ENCODE results near the gene TBXAS1.
"Not testable (repeated sequence)": the region's sequence is repeated elsewhere in the genome, so short reads cannot be mapped to it uniquely, and the experiment has no call there.

Gene TBXAS1

DNA sequence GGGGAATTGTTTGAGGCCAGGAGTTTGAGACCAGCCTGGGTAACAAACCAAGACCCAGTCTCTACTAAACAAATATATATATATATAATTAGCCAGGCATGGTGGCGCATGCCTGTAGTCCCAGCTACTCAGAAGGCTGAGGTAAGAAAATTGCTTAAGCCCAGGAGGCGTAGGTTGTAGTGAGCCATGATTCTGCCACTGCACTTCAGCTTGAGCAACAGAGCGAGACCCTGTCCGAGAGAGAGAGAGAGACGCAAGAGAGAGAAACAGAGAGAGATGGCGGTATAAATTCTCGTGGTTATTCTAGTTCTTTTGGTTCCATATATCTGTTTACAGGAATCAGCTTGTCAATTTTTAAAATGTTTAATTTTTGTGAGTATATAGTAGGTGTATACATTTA, 94.0 kb downstream of the TBXAS1 start:
- TF ChIP-seq, protein P1, sequence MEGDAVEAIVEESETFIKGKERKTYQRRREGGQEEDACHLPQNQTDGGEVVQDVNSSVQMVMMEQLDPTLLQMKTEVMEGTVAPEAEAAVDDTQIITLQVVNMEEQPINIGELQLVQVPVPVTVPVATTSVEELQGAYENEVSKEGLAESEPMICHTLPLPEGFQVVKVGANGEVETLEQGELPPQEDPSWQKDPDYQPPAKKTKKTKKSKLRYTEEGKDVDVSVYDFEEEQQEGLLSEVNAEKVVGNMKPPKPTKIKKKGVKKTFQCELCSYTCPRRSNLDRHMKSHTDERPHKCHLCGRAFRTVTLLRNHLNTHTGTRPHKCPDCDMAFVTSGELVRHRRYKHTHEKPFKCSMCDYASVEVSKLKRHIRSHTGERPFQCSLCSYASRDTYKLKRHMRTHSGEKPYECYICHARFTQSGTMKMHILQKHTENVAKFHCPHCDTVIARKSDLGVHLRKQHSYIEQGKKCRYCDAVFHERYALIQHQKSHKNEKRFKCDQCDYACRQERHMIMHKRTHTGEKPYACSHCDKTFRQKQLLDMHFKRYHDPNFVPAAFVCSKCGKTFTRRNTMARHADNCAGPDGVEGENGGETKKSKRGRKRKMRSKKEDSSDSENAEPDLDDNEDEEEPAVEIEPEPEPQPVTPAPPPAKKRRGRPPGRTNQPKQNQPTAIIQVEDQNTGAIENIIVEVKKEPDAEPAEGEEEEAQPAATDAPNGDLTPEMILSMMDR (IDR thresholded peaks at IDR 0.05; ENCODE audit: low read depth, low read length): no peak

DNA sequence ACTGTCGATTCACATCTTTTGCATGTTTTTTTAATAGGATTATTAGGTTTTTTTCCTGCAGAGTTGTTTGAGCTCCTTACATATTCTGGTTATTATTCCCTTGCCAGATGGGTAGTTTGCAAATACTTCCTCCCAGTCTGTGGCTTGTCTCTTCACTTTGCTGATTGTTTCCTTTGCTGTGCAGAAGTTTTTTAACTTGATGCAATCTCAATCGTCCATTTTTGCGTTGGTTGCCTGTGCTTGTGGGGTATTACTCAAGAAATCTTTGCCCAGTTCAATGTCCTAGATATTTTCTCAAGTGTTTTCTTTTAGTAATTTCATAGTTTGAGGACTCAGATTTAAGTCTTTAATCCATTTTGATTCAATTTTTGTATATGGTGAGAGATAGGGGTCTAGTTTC, 95.4 kb downstream of the TBXAS1 start:
- DNase-seq (ENCODE audit: extremely low read depth, low read depth): no peak
- TF ChIP-seq, protein P1 (IDR thresholded peaks at IDR 0.05; ENCODE audit: low read depth, low read length): no peak

More for the DNA sequence above, 94.0 kb downstream of the TBXAS1 start:
- no peak for DNase-seq (ENCODE audit: extremely low read depth, low read depth)

DNA sequence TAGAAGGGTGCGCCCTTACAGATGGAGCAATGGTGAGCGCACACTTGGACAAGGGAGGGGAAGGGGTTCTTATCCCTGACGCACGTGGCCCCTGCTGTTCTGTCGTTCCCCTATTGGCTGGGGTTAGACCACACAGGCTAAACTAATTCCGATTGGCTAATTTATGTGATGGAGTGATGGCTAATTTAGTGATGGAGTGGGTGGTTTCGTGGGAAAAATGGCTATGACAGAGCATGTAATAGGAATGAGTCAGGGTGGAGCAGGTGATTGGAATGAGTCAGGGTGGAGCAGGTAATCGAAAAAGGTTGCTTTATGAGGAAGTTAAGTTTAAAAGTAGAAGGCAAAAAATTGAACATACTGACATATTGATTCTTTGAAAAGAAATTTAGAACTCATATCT, 100.2 kb downstream of the TBXAS1 start:
- not testable (repeated sequence) for DNase-seq (ENCODE audit: extremely low read depth, low read depth)

DNA sequence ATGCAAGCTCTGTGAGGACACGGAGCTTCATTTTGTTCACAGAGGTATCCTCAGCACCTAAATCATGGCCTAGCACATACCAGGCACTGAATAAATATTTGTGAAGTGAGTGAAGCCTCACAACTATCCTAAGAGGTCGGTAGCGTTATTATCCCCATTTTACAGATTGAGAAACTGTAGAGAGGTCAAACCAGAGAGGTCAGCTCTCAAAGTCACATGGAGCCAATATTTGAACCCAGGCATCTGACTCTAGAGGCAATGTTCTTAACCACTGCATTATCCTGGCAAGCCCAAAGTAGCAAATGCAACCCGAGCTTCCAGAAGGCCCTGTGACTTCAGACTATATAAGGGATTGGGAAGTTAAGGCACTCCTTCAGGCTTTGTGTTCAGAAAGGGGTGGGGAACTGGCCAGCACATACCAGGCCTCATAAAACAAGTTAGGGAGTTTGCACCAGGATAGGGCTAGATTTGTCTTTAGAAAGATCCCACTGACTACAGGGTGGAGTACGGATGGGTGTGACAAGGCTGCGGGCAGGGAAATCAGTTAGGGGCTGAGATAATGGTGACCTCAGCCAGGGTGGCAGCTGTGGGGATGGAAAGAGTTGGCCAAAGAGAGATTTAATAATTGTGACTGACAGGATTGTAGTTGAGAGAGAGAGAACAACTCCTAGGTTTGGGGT, 101.4 kb downstream of the TBXAS1 start:
- TF ChIP-seq, protein P1 (IDR thresholded peaks at IDR 0.05; ENCODE audit: low read depth, low read length): no peak
- DNase-seq (ENCODE audit: extremely low read depth, low read depth): no peak

DNA sequence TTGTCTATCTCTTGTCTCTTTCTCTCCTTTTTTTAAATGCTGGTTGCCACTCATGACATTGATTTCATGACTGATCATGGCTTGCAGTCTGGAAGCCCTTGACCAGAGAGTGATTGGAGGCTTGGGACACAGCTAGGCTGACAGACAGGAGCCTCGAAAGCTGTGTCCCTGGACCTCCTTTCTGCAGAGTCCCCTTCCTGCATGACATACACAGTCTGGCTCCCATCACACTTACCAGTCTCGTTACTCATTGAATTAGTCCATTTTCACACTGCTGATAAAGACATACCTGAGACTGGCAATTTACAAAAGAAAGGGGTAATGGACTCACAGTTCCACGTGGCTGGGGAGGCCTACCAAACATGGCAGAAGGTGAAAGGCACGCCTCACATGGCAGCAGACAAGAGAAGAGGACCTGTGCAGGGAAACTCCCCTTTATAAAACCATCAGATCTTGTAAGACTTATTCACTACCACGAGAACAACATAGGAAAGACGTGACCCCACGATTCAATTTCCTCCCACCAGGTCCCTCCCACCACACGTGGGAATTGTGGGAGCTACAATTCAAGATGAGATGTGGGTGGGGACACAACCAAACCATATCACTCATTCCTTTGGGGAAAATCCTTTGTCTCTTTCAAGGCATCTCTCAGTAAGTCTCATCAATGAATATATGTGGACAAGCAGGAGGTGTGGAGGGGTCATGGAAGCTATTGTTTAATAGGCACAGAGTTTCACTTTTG, 102.3 kb downstream of the TBXAS1 start:
- TF ChIP-seq, protein P1 (IDR thresholded peaks at IDR 0.05; ENCODE audit: low read depth, low read length): no peak

DNA sequence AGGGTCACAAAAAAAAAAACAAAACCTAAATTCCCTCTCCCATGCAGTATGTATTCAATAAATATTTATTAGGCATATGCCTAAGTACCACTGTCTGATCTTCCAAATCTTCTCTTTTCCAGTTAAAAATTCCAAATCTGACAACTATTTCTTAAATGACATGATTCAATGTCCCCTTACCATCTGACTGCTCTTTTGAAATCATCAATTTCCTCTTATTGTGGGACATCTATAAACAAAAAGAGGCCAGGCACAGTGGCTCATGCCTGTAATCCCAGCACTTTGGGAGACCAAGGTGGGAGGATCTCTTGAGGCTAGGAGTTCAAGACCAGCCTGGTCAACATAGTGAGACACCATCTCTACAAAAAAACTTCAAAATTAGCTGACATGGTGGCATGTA, 103.5 kb downstream of the TBXAS1 start:
- TF ChIP-seq, protein P1 (IDR thresholded peaks at IDR 0.05; ENCODE audit: low read depth, low read length): no peak
- DNase-seq (ENCODE audit: extremely low read depth, low read depth): no peak

More for the DNA sequence above, 102.3 kb downstream of the TBXAS1 start:
- no peak for DNase-seq (ENCODE audit: extremely low read depth, low read depth)

DNA sequence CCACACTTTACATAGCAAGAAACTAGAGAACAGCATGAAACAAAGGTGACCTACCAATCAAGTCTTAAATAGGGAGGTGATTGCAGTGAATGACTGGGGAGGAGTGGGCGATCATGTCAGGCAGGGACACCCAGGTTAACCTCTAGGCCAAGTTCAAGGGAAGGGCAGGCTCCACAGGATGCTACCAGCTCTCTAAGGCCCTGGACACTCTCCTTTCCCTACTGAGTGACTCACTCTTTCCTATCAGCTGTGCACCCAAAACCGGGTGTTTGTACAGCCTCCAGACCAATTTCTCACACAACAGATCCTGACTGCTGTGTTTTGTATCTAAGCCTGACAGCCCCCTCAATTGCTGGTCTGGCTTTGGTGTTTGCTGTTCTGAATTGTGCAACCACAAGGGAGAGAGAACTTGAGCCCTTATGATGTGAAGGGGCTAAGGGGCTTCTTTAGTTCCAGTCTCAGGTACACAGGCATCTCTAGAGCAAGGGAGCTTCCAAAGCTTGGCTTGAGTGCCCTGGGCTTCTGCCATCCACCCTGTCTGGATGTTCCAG, 107.8 kb downstream of the TBXAS1 start:
- DNase-seq (ENCODE audit: extremely low read depth, low read depth): no peak

More for the DNA sequence above, 107.8 kb downstream of the TBXAS1 start:
- TF ChIP-seq, protein P1 (IDR thresholded peaks at IDR 0.05; ENCODE audit: low read depth, low read length): no peak
